Measurements from ENCODE around the gene TRIO.
"Not testable (repeated sequence)": the region's sequence is repeated elsewhere in the genome, so short reads cannot be mapped to it uniquely, and the experiment has no call there.

The TRIO gene

GRCh38 chr5:14142827-14143545, at the start of gene TRIO:
Gene TRIO (plus strand): TSS chr5:14143342. CDS start chr5:14143726, 384 bp downstream.
- peaks cover 2% of the 10 kb centered on the region for H3K27me3 Mint-ChIP-seq
- H3K4me3 Mint-ChIP-seq: peak within 1 kb of the TSS; percentile 96

GRCh38 chr5:14097380-14097779, 45.8 kb upstream of the TRIO start:
- not testable (repeated sequence) for ATAC-seq (ENCODE audit: low read depth); H3K36me3 Mint-ChIP-seq; H3K4me1 Mint-ChIP-seq; H3K4me3 Mint-ChIP-seq; H3K9me3 Mint-ChIP-seq; H3K27ac Mint-ChIP-seq; DNase-seq (ENCODE audit: low spot score in 2 of 2); H3K27me3 Mint-ChIP-seq

More at GRCh38 chr5:14142827-14143545, at the start of gene TRIO:
- Mint-ChIP-seq H3K27ac (peak within 1 kb of the TSS; percentile 96), H3K36me3 (no peaks in the 10 kb centered on the region), H3K4me1 (peaks cover 18% of the 10 kb centered on the region), H3K9me3 (no peaks in the 10 kb centered on the region)
- ATAC-seq (ENCODE audit: low read depth) (peak; percentile 50), DNase-seq (ENCODE audit: low spot score in 2 of 2) (peak; percentile 87 to 91)

- H3K36me3 Mint-ChIP-seq: peaks cover 7% of the 10 kb centered on the region
- no peak for DNase-seq (ENCODE audit: low spot score in 2 of 2)
- H3K27me3 Mint-ChIP-seq: peaks cover 6% of the 10 kb centered on the region
- no peak overlapping the region for H3K27ac Mint-ChIP-seq
- H3K4me3 Mint-ChIP-seq: no peak overlapping the region
- ATAC-seq (ENCODE audit: low read depth): no peak
- H3K4me1 Mint-ChIP-seq: peaks cover 3% of the 10 kb centered on the region
- peaks cover 12% of the 10 kb centered on the region for H3K9me3 Mint-ChIP-seq
Measured at GRCh38 chr5:14097998-14098471, 45.1 kb upstream of the TRIO start.

- Mint-ChIP-seq H3K9me3 (peaks cover 16% of the 10 kb centered on the region), H3K4me1 (peaks cover 3% of the 10 kb centered on the region), H3K36me3 (peaks cover 12% of the 10 kb centered on the region), H3K27me3 (peaks cover 6% of the 10 kb centered on the region), H3K4me3 (no peak overlapping the region), H3K27ac (no peak overlapping the region)
- ATAC-seq (ENCODE audit: low read depth): no peak
- DNase-seq (ENCODE audit: low spot score in 2 of 2): no peak
Measured at GRCh38 chr5:14100281-14100680, 42.9 kb upstream of the TRIO start.

GRCh38 chr5:14101922-14102321, 41.2 kb upstream of the TRIO start:
- H3K27me3 Mint-ChIP-seq: peaks cover 6% of the 10 kb centered on the region
- ATAC-seq (ENCODE audit: low read depth) (no peak), DNase-seq (ENCODE audit: low spot score in 2 of 2) (no peak)
- H3K9me3 Mint-ChIP-seq: peaks cover 14% of the 10 kb centered on the region
- peaks cover 3% of the 10 kb centered on the region for H3K4me1 Mint-ChIP-seq
- H3K4me3 Mint-ChIP-seq: no peak overlapping the region
- peaks cover 12% of the 10 kb centered on the region for H3K36me3 Mint-ChIP-seq
- H3K27ac Mint-ChIP-seq: no peak overlapping the region

GRCh38 chr5:14102666-14103065, 40.5 kb upstream of the TRIO start:
- DNase-seq (ENCODE audit: low spot score in 2 of 2) (no peak), ATAC-seq (ENCODE audit: low read depth) (no peak)
- H3K9me3 Mint-ChIP-seq: peaks cover 14% of the 10 kb centered on the region
- H3K27ac Mint-ChIP-seq: no peak overlapping the region
- peaks cover 12% of the 10 kb centered on the region for H3K36me3 Mint-ChIP-seq
- peaks cover 6% of the 10 kb centered on the region for H3K4me1 Mint-ChIP-seq
- H3K4me3 Mint-ChIP-seq: no peak overlapping the region
- H3K27me3 Mint-ChIP-seq: peaks cover 6% of the 10 kb centered on the region

GRCh38 chr5:14105718-14106410, 37.3 kb upstream of the TRIO start:
- ATAC-seq (ENCODE audit: low read depth) (no peak), DNase-seq (ENCODE audit: low spot score in 2 of 2) (no peak)
- peaks cover 14% of the 10 kb centered on the region for H3K4me1 Mint-ChIP-seq
- peaks cover 7% of the 10 kb centered on the region for H3K36me3 Mint-ChIP-seq
- no peak overlapping the region for H3K27ac Mint-ChIP-seq
- peaks cover 6% of the 10 kb centered on the region for H3K27me3 Mint-ChIP-seq
- peaks cover 9% of the 10 kb centered on the region for H3K9me3 Mint-ChIP-seq
- H3K4me3 Mint-ChIP-seq: no peak overlapping the region

- peaks cover 6% of the 10 kb centered on the region for H3K27me3 Mint-ChIP-seq
Measured at GRCh38 chr5:14107536-14107935, 35.6 kb upstream of the TRIO start.

GRCh38 chr5:14108170-14108996, 34.8 kb upstream of the TRIO start:
- Mint-ChIP-seq H3K9me3 (peaks cover under 1% of the 10 kb centered on the region), H3K27ac (peak overlapping the region; percentile 8), H3K27me3 (peaks cover 2% of the 10 kb centered on the region), H3K36me3 (peaks cover 1% of the 10 kb centered on the region), H3K4me1 (peaks cover 14% of the 10 kb centered on the region), H3K4me3 (peak overlapping the region; percentile 81)
- ATAC-seq (ENCODE audit: low read depth) (peak; percentile 97), DNase-seq (ENCODE audit: low spot score in 2 of 2) (peak; percentile 46 to 61)

More at GRCh38 chr5:14107536-14107935, 35.6 kb upstream of the TRIO start:
- Mint-ChIP-seq H3K9me3 (peaks cover 8% of the 10 kb centered on the region), H3K36me3 (peaks cover 7% of the 10 kb centered on the region), H3K4me3 (no peak overlapping the region), H3K27ac (no peak overlapping the region), H3K4me1 (peaks cover 14% of the 10 kb centered on the region)
- DNase-seq (ENCODE audit: low spot score in 2 of 2) (no peak), ATAC-seq (ENCODE audit: low read depth) (no peak)

GRCh38 chr5:14109041-14109747, 33.9 kb upstream of the TRIO start:
- DNase-seq (ENCODE audit: low spot score in 2 of 2): no peak
- ATAC-seq (ENCODE audit: low read depth): peak; percentile 25
- Mint-ChIP-seq H3K27me3 (peaks cover 2% of the 10 kb centered on the region), H3K9me3 (no peaks in the 10 kb centered on the region), H3K36me3 (no peaks in the 10 kb centered on the region), H3K4me3 (peak overlapping the region; percentile 46), H3K27ac (peak overlapping the region; percentile 8), H3K4me1 (peaks cover 14% of the 10 kb centered on the region)

GRCh38 chr5:14109771-14110170, 33.4 kb upstream of the TRIO start:
- Mint-ChIP-seq H3K4me1 (peaks cover 14% of the 10 kb centered on the region), H3K27me3 (peaks cover 4% of the 10 kb centered on the region), H3K9me3 (no peaks in the 10 kb centered on the region), H3K27ac (no peak overlapping the region), H3K36me3 (no peaks in the 10 kb centered on the region), H3K4me3 (no peak overlapping the region)
- DNase-seq (ENCODE audit: low spot score in 2 of 2) (no peak), ATAC-seq (ENCODE audit: low read depth) (no peak)

- DNase-seq (ENCODE audit: low spot score in 2 of 2) (no peak), ATAC-seq (ENCODE audit: low read depth) (no peak)
- no peak overlapping the region for H3K4me3 Mint-ChIP-seq
- peaks cover 4% of the 10 kb centered on the region for H3K27me3 Mint-ChIP-seq
- H3K9me3 Mint-ChIP-seq: no peaks in the 10 kb centered on the region
- no peaks in the 10 kb centered on the region for H3K36me3 Mint-ChIP-seq
- peaks cover 14% of the 10 kb centered on the region for H3K4me1 Mint-ChIP-seq
- H3K27ac Mint-ChIP-seq: no peak overlapping the region
Measured at GRCh38 chr5:14110196-14110595, 32.9 kb upstream of the TRIO start.

GRCh38 chr5:14110680-14111079, 32.5 kb upstream of the TRIO start:
- Mint-ChIP-seq H3K27ac (no peak overlapping the region), H3K36me3 (no peaks in the 10 kb centered on the region)
- DNase-seq (ENCODE audit: low spot score in 2 of 2): no peak

More at GRCh38 chr5:14110680-14111079, 32.5 kb upstream of the TRIO start:
- H3K27me3 Mint-ChIP-seq: peaks cover 4% of the 10 kb centered on the region
- no peak overlapping the region for H3K4me3 Mint-ChIP-seq
- no peaks in the 10 kb centered on the region for H3K9me3 Mint-ChIP-seq
- peaks cover 14% of the 10 kb centered on the region for H3K4me1 Mint-ChIP-seq
- ATAC-seq (ENCODE audit: low read depth): no peak

Data from memory B cell (primary cell).